Right kidney (tissue), 1 donor: ENCODE measurements around the gene BCAS3.

Source experiments
- DNase-seq: peaks from one replicate; pipeline ENCODE4 v3.0.0-alpha.2; 2016

BCAS3 gene

GRCh38 chr17:61323003-61323908, 645.6 kb downstream of the BCAS3 start:
- DNase-seq, result no peak

- no peak for DNase-seq
Observed at GRCh38 chr17:61323909-61324868, 646.5 kb downstream of the BCAS3 start.

- DNase-seq, result no peak
Observed at GRCh38 chr17:61324950-61325349, 647.3 kb downstream of the BCAS3 start.

GRCh38 chr17:61325382-61326073, 647.9 kb downstream of the BCAS3 start:
- no peak for DNase-seq

GRCh38 chr17:61326330-61326729, 648.7 kb downstream of the BCAS3 start:
- DNase-seq, result no peak

- no peak for DNase-seq
Observed at GRCh38 chr17:61328351-61328750, 650.7 kb downstream of the BCAS3 start.

GRCh38 chr17:61330174-61331150, 652.8 kb downstream of the BCAS3 start:
- no peak for DNase-seq

- no peak for DNase-seq
Observed at GRCh38 chr17:61331178-61331577, 653.5 kb downstream of the BCAS3 start.

GRCh38 chr17:61331886-61332285, 654.2 kb downstream of the BCAS3 start:
- no peak for DNase-seq

- no peak for DNase-seq
Observed at GRCh38 chr17:61333136-61333535, 655.5 kb downstream of the BCAS3 start.

GRCh38 chr17:61334673-61335072, 657.0 kb downstream of the BCAS3 start:
- no peak for DNase-seq

- no peak for DNase-seq
Observed at GRCh38 chr17:61335105-61335844, 657.6 kb downstream of the BCAS3 start.

- peak; percentile 49 for DNase-seq
Observed at GRCh38 chr17:61335845-61336655, 658.4 kb downstream of the BCAS3 start.

- no peak for DNase-seq
Observed at GRCh38 chr17:61337290-61337689, 659.6 kb downstream of the BCAS3 start.

GRCh38 chr17:61338000-61338798, 660.5 kb downstream of the BCAS3 start:
- DNase-seq, result no peak

GRCh38 chr17:61338874-61339478, 661.3 kb downstream of the BCAS3 start:
- DNase-seq, result no peak

- no peak for DNase-seq
Observed at GRCh38 chr17:61340431-61341209, 663.0 kb downstream of the BCAS3 start.
